Karpas-422 (cell line): ENCODE data around the gene DDX52. TPM values are rescaled to one million over a fixed set of nuclear protein-coding genes. Genes with fewer than 3 reads are reported as not detected.

Source experiments
- DNase-seq: peaks from one replicate; pipeline ENCODE4 v3.0.0-alpha.2; 2015
- H2AFZ ChIP-seq: fragments of 200-600 bp; sonication (generic); 2 replicates; pipeline ENCODE4 v1.6.1; 2014; ENCODE audit warnings: antibody characterized with exemption, low read length, mixed read lengths
- H3K27ac ChIP-seq: fragments of 200-600 bp; sonication (generic); 2 replicates; pipeline ENCODE4 v1.5.1; 2014; ENCODE audit warnings: mild to moderate bottlenecking, low read length, moderate library complexity
- H3K27me3 ChIP-seq: fragments of 200-600 bp; sonication (generic); 2 replicates; pipeline ENCODE4 v1.6.1; 2014; ENCODE audit warnings: low read length, mixed read lengths
- H3K36me3 ChIP-seq: fragments of 200-600 bp; sonication (generic); 2 replicates; pipeline ENCODE4 v1.6.1; 2014; ENCODE audit warnings: low read length, mixed read lengths; ENCODE audit not compliant: insufficient read depth
- H3K4me1 ChIP-seq: fragments of 200-600 bp; sonication (generic); 2 replicates; pipeline ENCODE4 v1.6.1; 2014; ENCODE audit warnings: mild to moderate bottlenecking, low read length, mixed read lengths
- H3K4me2 ChIP-seq: fragments of 200-600 bp; sonication (generic); 2 replicates; pipeline ENCODE4 v1.6.1; 2014; ENCODE audit warnings: low read length, low read depth, mild to moderate bottlenecking; ENCODE audit not compliant: poor library complexity, severe bottlenecking
- H3K4me3 ChIP-seq: fragments of 200-600 bp; sonication (generic); 2 replicates; pipeline ENCODE4 v1.5.1; 2014; ENCODE audit warnings: mild to moderate bottlenecking, antibody characterized with exemption, low read length, mixed read lengths
- H3K79me2 ChIP-seq: fragments of 200-600 bp; sonication (generic); 2 replicates; pipeline ENCODE4 v1.6.1; 2014; ENCODE audit warnings: mild to moderate bottlenecking, low read length, mixed read lengths
- H3K9ac ChIP-seq: fragments of 200-600 bp; sonication (generic); 2 replicates; pipeline ENCODE4 v1.6.0; 2014; ENCODE audit warnings: low read length
- H3K9me2 ChIP-seq: fragments of 200-600 bp; sonication (generic), shearing (Covaris generic); replicated peaks from 2 replicates; pipeline ENCODE4 v1.6.0; 2014; ENCODE audit warnings: mild to moderate bottlenecking, low read length, moderate library complexity; ENCODE audit not compliant: insufficient read depth
- H3K9me3 ChIP-seq: fragments of 300-700, 200-600 bp; sonication (generic); 2 replicates; pipeline ENCODE4 v1.6.1; 2014; ENCODE audit warnings: low read length, mixed read lengths
- H4K20me1 ChIP-seq: fragments of 200-600 bp; sonication (generic); 2 replicates; pipeline ENCODE4 v1.6.1; 2014; ENCODE audit warnings: mild to moderate bottlenecking, antibody characterized with exemption, low read length, low read depth; ENCODE audit not compliant: insufficient read depth
- total RNA-seq: library from RNA; depleted of rRNA; stranded (reverse); fragments of >200 nt; shearing (Covaris generic); gene quantifications from 2 replicates; pipeline ENCODE4 v1.2.3, GENCODE V29; 2014; ENCODE audit warnings: low replicate concordance

DDX52 gene
- total RNA-seq, 1 experiment from 2014 or later = 40.8 TPM

- no peak overlapping the region for H3K27ac ChIP-seq
- no peaks in the 10 kb centered on the region for H3K4me1 ChIP-seq
- no peaks in the 10 kb centered on the region for H3K9me2 ChIP-seq
- H3K27me3 ChIP-seq = no peaks in the 10 kb centered on the region
- no peaks in the 10 kb centered on the region for H3K9me3 ChIP-seq
- H3K4me3 ChIP-seq = no peak overlapping the region
- DNase-seq = no peak
- H3K79me2 ChIP-seq = no peaks in the 10 kb centered on the region
- no peak overlapping the region for H3K4me2 ChIP-seq
- H3K9ac ChIP-seq = no peak overlapping the region
- H4K20me1 ChIP-seq = no peaks in the 10 kb centered on the region
- H3K36me3 ChIP-seq = no peaks in the 10 kb centered on the region
- no peak overlapping the region for H2AFZ ChIP-seq
Observed at GRCh38 chr17:37662353-37662752, 19.1 kb upstream of the DDX52 start.

- no peaks in the 10 kb centered on the region for H4K20me1 ChIP-seq
- H3K9me3 ChIP-seq = no peaks in the 10 kb centered on the region
- H3K36me3 ChIP-seq = no peaks in the 10 kb centered on the region
Observed at GRCh38 chr17:37661400-37662014, 18.3 kb upstream of the DDX52 start.

GRCh38 chr17:37659925-37660324 is 16.7 kb upstream of the DDX52 start:
- no peak for DNase-seq
- Histone ChIP-seq H2AFZ (no peak overlapping the region), H3K36me3 (no peaks in the 10 kb centered on the region), H3K27ac (no peak overlapping the region), H3K4me1 (no peaks in the 10 kb centered on the region), H3K4me2 (no peak overlapping the region), H3K9me2 (no peaks in the 10 kb centered on the region), H3K79me2 (no peaks in the 10 kb centered on the region), H3K27me3 (no peaks in the 10 kb centered on the region), H3K9me3 (no peaks in the 10 kb centered on the region), H4K20me1 (no peaks in the 10 kb centered on the region), H3K4me3 (no peak overlapping the region), H3K9ac (no peak overlapping the region)

More at GRCh38 chr17:37661400-37662014, 18.3 kb upstream of the DDX52 start:
- no peak for DNase-seq
- H3K9me2 ChIP-seq = no peaks in the 10 kb centered on the region
- no peaks in the 10 kb centered on the region for H3K79me2 ChIP-seq
- no peak overlapping the region for H2AFZ ChIP-seq
- no peaks in the 10 kb centered on the region for H3K4me1 ChIP-seq
- no peak overlapping the region for H3K9ac ChIP-seq
- no peak overlapping the region for H3K4me2 ChIP-seq
- H3K27me3 ChIP-seq = no peaks in the 10 kb centered on the region
- no peak overlapping the region for H3K27ac ChIP-seq
- no peak overlapping the region for H3K4me3 ChIP-seq

- no peaks in the 10 kb centered on the region for H3K9me2 ChIP-seq
- H3K4me3 ChIP-seq = no peak overlapping the region
- H3K4me2 ChIP-seq = no peak overlapping the region
- H3K27ac ChIP-seq = no peak overlapping the region
- H3K4me1 ChIP-seq = no peaks in the 10 kb centered on the region
- no peak overlapping the region for H3K9ac ChIP-seq
- H4K20me1 ChIP-seq = no peaks in the 10 kb centered on the region
- H3K79me2 ChIP-seq = no peaks in the 10 kb centered on the region
- no peaks in the 10 kb centered on the region for H3K27me3 ChIP-seq
- no peaks in the 10 kb centered on the region for H3K9me3 ChIP-seq
- H2AFZ ChIP-seq = no peak overlapping the region
- no peaks in the 10 kb centered on the region for H3K36me3 ChIP-seq
- no peak for DNase-seq
Observed at GRCh38 chr17:37657202-37657601, 14.0 kb upstream of the DDX52 start.

- Histone ChIP-seq H3K36me3 (no peaks in the 10 kb centered on the region), H3K79me2 (no peaks in the 10 kb centered on the region), H4K20me1 (no peaks in the 10 kb centered on the region), H3K27ac (no peak overlapping the region), H3K9me2 (no peaks in the 10 kb centered on the region), H3K4me3 (no peak overlapping the region), H3K9me3 (no peaks in the 10 kb centered on the region), H3K9ac (no peak overlapping the region), H3K27me3 (no peaks in the 10 kb centered on the region), H3K4me2 (no peak overlapping the region), H3K4me1 (no peaks in the 10 kb centered on the region), H2AFZ (no peak overlapping the region)
- DNase-seq = no peak
Observed at GRCh38 chr17:37651849-37652248, 8.6 kb upstream of the DDX52 start.

- Histone ChIP-seq H2AFZ (no peak overlapping the region), H3K9me3 (no peaks in the 10 kb centered on the region), H3K9me2 (no peaks in the 10 kb centered on the region), H3K4me3 (no peak overlapping the region), H3K4me2 (no peak overlapping the region), H3K4me1 (no peaks in the 10 kb centered on the region), H4K20me1 (no peaks in the 10 kb centered on the region), H3K36me3 (no peaks in the 10 kb centered on the region), H3K27ac (no peak overlapping the region), H3K9ac (no peak overlapping the region), H3K27me3 (no peaks in the 10 kb centered on the region), H3K79me2 (no peaks in the 10 kb centered on the region)
- DNase-seq = peak; percentile 47
Observed at GRCh38 chr17:37650419-37651003, 7.3 kb upstream of the DDX52 start.

- no peak overlapping the region for H2AFZ ChIP-seq
- H3K9me2 ChIP-seq = no peaks in the 10 kb centered on the region
- DNase-seq = no peak
- H3K9ac ChIP-seq = no peak overlapping the region
- H3K4me2 ChIP-seq = no peak overlapping the region
- H3K27me3 ChIP-seq = no peaks in the 10 kb centered on the region
- H3K4me3 ChIP-seq = no peak overlapping the region
- H3K9me3 ChIP-seq = no peaks in the 10 kb centered on the region
- H3K4me1 ChIP-seq = peaks cover 5% of the 10 kb centered on the region
- H4K20me1 ChIP-seq = no peaks in the 10 kb centered on the region
- no peaks in the 10 kb centered on the region for H3K36me3 ChIP-seq
- no peaks in the 10 kb centered on the region for H3K79me2 ChIP-seq
- no peak overlapping the region for H3K27ac ChIP-seq
Observed at GRCh38 chr17:37648555-37648954, 5.3 kb upstream of the DDX52 start.

- Histone ChIP-seq H3K4me2 (no peak overlapping the region), H3K4me1 (peaks cover 6% of the 10 kb centered on the region), H3K27ac (no peak overlapping the region), H3K79me2 (peaks cover 4% of the 10 kb centered on the region), H3K9me3 (no peaks in the 10 kb centered on the region), H3K27me3 (no peaks in the 10 kb centered on the region), H4K20me1 (no peaks in the 10 kb centered on the region), H3K4me3 (no peak overlapping the region), H2AFZ (no peak overlapping the region), H3K9me2 (no peaks in the 10 kb centered on the region), H3K9ac (no peak overlapping the region), H3K36me3 (no peaks in the 10 kb centered on the region)
- DNase-seq = no peak
Observed at GRCh38 chr17:37647856-37648255, 4.6 kb upstream of the DDX52 start.
